CD14-positive monocyte (primary cell): ENCODE measurements around the gene AADAC. TPM values are rescaled to one million over a fixed set of nuclear protein-coding genes. Genes with fewer than 3 reads are reported as not detected.

Experiments
- DNase-seq, 3 donors: peaks; one replicate each; pipeline ENCODE4 v3.0.0-alpha.2; 2011 to 2022
- H2AFZ ChIP-seq: 2 replicates; pipeline ENCODE4 v1.6.0; 2012; ENCODE audit warnings: mild to moderate bottlenecking, low read depth, low read length, inconsistent platforms; ENCODE audit not compliant: insufficient read depth, poor library complexity, severe bottlenecking
- H3K27ac ChIP-seq, 2 donors: 1 replicate in 1 of 2; 2 replicates in 1 of 2; pipeline ENCODE4 v1.5.1; 2012 to 2013; ENCODE audit warnings: low read length in 2 of 2, control low read depth in 1 of 2, inconsistent platforms in 1 of 2, low read depth in 1 of 2, mild to moderate bottlenecking in 1 of 2
- H3K27me3 ChIP-seq, 2 donors: one replicate each; pipeline versions ENCODE4 v1.6.0 to v1.6.1; 2011 to 2013; ENCODE audit warnings: low read length in 2 of 2; ENCODE audit not compliant: control insufficient read depth in 2 of 2, insufficient read depth in 2 of 2
- H3K36me3 ChIP-seq, 2 donors: replicated peaks in 1 of 2; 1 replicate in 1 of 2; 2 replicates in 1 of 2; pipeline versions ENCODE4 v1.5.1 to v1.6.1; 2012 to 2013; ENCODE audit warnings: low read length in 2 of 2, control low read depth in 1 of 2, inconsistent platforms in 1 of 2, mild to moderate bottlenecking in 1 of 2; ENCODE audit not compliant: insufficient read depth in 2 of 2, control insufficient read depth in 1 of 2
- H3K4me1 ChIP-seq, 2 donors: 1 replicate in 1 of 2; 2 replicates in 1 of 2; pipeline versions ENCODE4 v1.5.1 to v1.6.1; 2012 to 2013; ENCODE audit warnings: low read length in 2 of 2, control low read depth in 1 of 2, inconsistent platforms in 1 of 2, mild to moderate bottlenecking in 1 of 2, moderate library complexity in 1 of 2; ENCODE audit not compliant: insufficient read depth in 2 of 2, control insufficient read depth in 1 of 2
- H3K4me2 ChIP-seq: replicated peaks from 2 replicates; pipeline ENCODE3; 2012; ENCODE audit warnings: low read length, moderate library complexity, mild to moderate bottlenecking; ENCODE audit not compliant: poor library complexity, severe bottlenecking; ENCODE audit errors: extremely low read depth
- H3K4me3 ChIP-seq, 3 experiments: fragments of 200-600 bp in 1 of 3; sonication (generic) in 1 of 3; replicated peaks in 1 of 3; 1 replicate in 2 of 3; 2 replicates in 1 of 3; pipeline ENCODE4 v1.5.1; 2011 to 2013; ENCODE audit warnings: low read length in 3 of 3, mild to moderate bottlenecking in 3 of 3, control low read depth in 2 of 3, low read depth in 2 of 3, inconsistent platforms in 1 of 3, moderate library complexity in 1 of 3
- H3K79me2 ChIP-seq: 2 replicates; pipeline ENCODE4 v1.6.0; 2012; ENCODE audit warnings: mild to moderate bottlenecking, control low read depth, inconsistent platforms, low read length, moderate library complexity; ENCODE audit not compliant: insufficient read depth
- H3K9ac ChIP-seq: 2 replicates; pipeline ENCODE4 v1.6.0; 2017; ENCODE audit warnings: low read length, mild to moderate bottlenecking; ENCODE audit not compliant: insufficient read depth, poor library complexity, severe bottlenecking
- H3K9me3 ChIP-seq, 2 donors: replicated peaks in 1 of 2; 1 replicate in 1 of 2; 2 replicates in 1 of 2; pipeline versions ENCODE4 v1.5.1 to v1.6.1; 2012 to 2013; ENCODE audit warnings: low read length in 2 of 2, control low read depth in 1 of 2; ENCODE audit not compliant: control insufficient read depth in 1 of 2, insufficient read depth in 1 of 2
- H4K20me1 ChIP-seq: 2 replicates; pipeline ENCODE4 v1.6.0; 2012; ENCODE audit warnings: mild to moderate bottlenecking, low read length, control low read depth, moderate library complexity; ENCODE audit not compliant: insufficient read depth
- H3K27ac Mint-ChIP-seq, 7 donors: one replicate each; pipeline ENCODE4 v1.8.0; 2020; ENCODE audit warnings: mild to moderate bottlenecking in 7 of 7, mixed read lengths in 7 of 7, moderate library complexity in 6 of 7, inconsistent platforms in 2 of 7
- H3K27me3 Mint-ChIP-seq, 3 donors: one replicate each; pipeline ENCODE4 v1.8.0; 2021 to 2022; ENCODE audit warnings: low read depth in 3 of 3, mild to moderate bottlenecking in 3 of 3, mixed read lengths in 3 of 3, moderate library complexity in 3 of 3, inconsistent platforms in 1 of 3
- H3K36me3 Mint-ChIP-seq, 2 donors: one replicate each; pipeline ENCODE4 v1.8.0; 2020; ENCODE audit warnings: mixed read lengths in 2 of 2, inconsistent platforms in 1 of 2, mild to moderate bottlenecking in 1 of 2
- H3K4me1 Mint-ChIP-seq: one replicate; pipeline ENCODE4 v1.8.0; 2020; ENCODE audit warnings: mild to moderate bottlenecking, mixed read lengths
- H3K4me3 Mint-ChIP-seq, 2 donors: one replicate each; pipeline ENCODE4 v1.8.0; 2020; ENCODE audit warnings: mild to moderate bottlenecking in 2 of 2, mixed read lengths in 2 of 2, moderate library complexity in 1 of 2
- H3K9me3 Mint-ChIP-seq, 7 donors: one replicate each; pipeline ENCODE4 v1.8.0; 2020 to 2022; ENCODE audit warnings: mixed read lengths in 7 of 7, mild to moderate bottlenecking in 6 of 7, moderate library complexity in 6 of 7, inconsistent platforms in 2 of 7
- CTCF ChIP-seq: fragments of 200-600 bp; IDR thresholded peaks from one replicate; pipeline ENCODE4 v1.8.0; 2022; ENCODE audit warnings: antibody characterized with exemption, mild to moderate bottlenecking
- WGBS: methylation state at CpG from one replicate; pipeline ENCODE4 v1.1.5; 2013; ENCODE audit warnings: missing lambda C conversion rate; ENCODE audit not compliant: insufficient coverage; 5-methylcytosine and 5-hydroxymethylcytosine counted together
- intact Hi-C, 2 donors: fragments of 100-400 bp; cut with micrococcal nuclease; formaldehyde crosslinking; loops; one replicate each; pipeline versions ENCODE4 v1.15.0 to v1.15.1; 2023
- polyA plus RNA-seq, 3 donors: library from polyadenylated mRNA; depleted of rRNA in 1 of 3; unstranded in 2 of 3; stranded (reverse) in 1 of 3; fragments of 300-500 nt in 2 of 3; fragments of >200 nt in 1 of 3; fragmentation: Illumina TruSeq in 2 of 3; gene quantifications; 1 replicate in 2 of 3; 2 replicates in 1 of 3; pipeline ENCODE4 v1.2.3, GENCODE V29; 2012 to 2021

The AADAC gene
- polyA plus RNA-seq, 3 donors = not detected

GRCh38 chr3:151775314-151776258 lies 38.3 kb upstream of the AADAC start:
- WGBS = no CpG with 5 or more reads among the region's 4 CpGs
- Histone ChIP-seq H3K4me3 (no peak overlapping the region), H3K36me3 (no peaks in the 10 kb centered on the region), H3K4me1 (peaks cover 0 to 3% of the 10 kb centered on the region in 2 donors), H3K27ac (no peak overlapping the region), H3K27me3 (no peaks in the 10 kb centered on the region), H4K20me1 (no peaks in the 10 kb centered on the region), H3K4me2 (no peak overlapping the region), H2AFZ (peak overlapping the region; percentile 16), H3K79me2 (no peaks in the 10 kb centered on the region), H3K9me3 (no peaks in the 10 kb centered on the region), H3K9ac (no peak overlapping the region)
- peaks cover 13% of the 10 kb centered on the region for H3K4me1 Mint-ChIP-seq
- no peak for DNase-seq
- H3K4me3 Mint-ChIP-seq = no peak overlapping the region
- H3K27ac Mint-ChIP-seq = no peak overlapping the region
- TF ChIP-seq CTCF = no peak
- H3K36me3 Mint-ChIP-seq = no peaks in the 10 kb centered on the region
- peaks cover 0 to 5% (median 0%) of the 10 kb centered on the region in 7 donors for H3K9me3 Mint-ChIP-seq
- intact Hi-C loops = no loop called here
- peaks cover 0 to 4% (median 1%) of the 10 kb centered on the region in 3 donors for H3K27me3 Mint-ChIP-seq

- Mint-ChIP-seq H3K4me1 (peaks cover 9% of the 10 kb centered on the region), H3K36me3 (no peaks in the 10 kb centered on the region), H3K27ac (no peak overlapping the region), H3K27me3 (peaks cover 0 to 4% (median 1%) of the 10 kb centered on the region in 3 donors), H3K9me3 (peaks cover 0 to 5% (median 0%) of the 10 kb centered on the region in 7 donors), H3K4me3 (no peak overlapping the region)
- no peaks in the 10 kb centered on the region for H3K9me3 ChIP-seq
- DNase-seq = no peak
- H3K79me2 ChIP-seq = no peaks in the 10 kb centered on the region
- intact Hi-C loops = no loop called here
- WGBS = no CpG with 5 or more reads among the region's 1 CpG
- peaks cover 0 to 3% of the 10 kb centered on the region in 2 donors for H3K4me1 ChIP-seq
- no peaks in the 10 kb centered on the region for H4K20me1 ChIP-seq
- H3K36me3 ChIP-seq = no peaks in the 10 kb centered on the region
- H3K4me3 ChIP-seq = no peak overlapping the region
- no peak for TF ChIP-seq CTCF
- no peaks in the 10 kb centered on the region for H3K27me3 ChIP-seq
- no peak overlapping the region for H3K27ac ChIP-seq
- no peak overlapping the region for H3K9ac ChIP-seq
- no peak overlapping the region for H3K4me2 ChIP-seq
- no peak overlapping the region for H2AFZ ChIP-seq
These were observed 37.6 kb upstream of the AADAC start for GRCh38 chr3:151776259-151776740.
